Transverse colon (tissue), 4 donors: Measurements from ENCODE around the gene RNU5D-1. TPM values are rescaled to one million over a fixed set of nuclear protein-coding genes. Genes with fewer than 3 reads are reported as not detected.

Experiments used
- DNase-seq: peaks from one replicate; pipeline ENCODE4 v3.0.0-alpha.2; 2019
- H3K27ac ChIP-seq, 4 donors: fragments of 200-600 bp; sonication (generic); 2 replicates each; pipeline ENCODE4 v1.5.1; 2016 to 2018; ENCODE audit warnings: inconsistent platforms in 4 of 4
- H3K27me3 ChIP-seq: fragments of 200-600 bp; sonication (generic); 2 replicates; pipeline ENCODE4 v1.5.1; 2017; ENCODE audit warnings: inconsistent platforms
- H3K36me3 ChIP-seq, 4 donors: fragments of 200-600 bp; sonication (generic); 2 replicates each; pipeline ENCODE4 v1.5.1; 2017 to 2019; ENCODE audit warnings: inconsistent platforms in 4 of 4
- H3K4me1 ChIP-seq, 4 donors: fragments of 200-600 bp; sonication (generic); 2 replicates each; pipeline ENCODE4 v1.5.1; 2017 to 2020; ENCODE audit warnings: inconsistent platforms in 4 of 4
- H3K4me3 ChIP-seq, 4 donors: fragments of 200-600 bp; sonication (generic); 1 replicate in 1 of 4; 2 replicates in 3 of 4; pipeline versions ENCODE4 v1.5.1 to v1.6.1; 2017 to 2019; ENCODE audit warnings: inconsistent platforms in 4 of 4
- H3K9me3 ChIP-seq, 2 donors: fragments of 200-600 bp; sonication (generic); 2 replicates each; pipeline ENCODE4 v1.5.1; 2017 to 2019; ENCODE audit warnings: inconsistent platforms in 2 of 2
- CTCF ChIP-seq, 5 experiments: fragments of 200-600 bp in 3 of 5; fragments of 450-650 bp in 2 of 5; sonication (generic) in 3 of 5; IDR thresholded peaks; 1 replicate in 2 of 5; 2 replicates in 3 of 5; pipeline ENCODE4 v1.5.1; 2016 to 2017; ENCODE audit warnings: antibody characterized with exemption in 5 of 5, inconsistent platforms in 3 of 5, mild to moderate bottlenecking in 2 of 5, moderate library complexity in 1 of 5
- EP300 ChIP-seq: sonication (generic); formaldehyde crosslinking; IDR thresholded peaks from one replicate; pipeline ENCODE4 v1.6.1; 2017; ENCODE audit warnings: antibody characterized with exemption, low read depth
- POLR2A ChIP-seq: fragments of 450-650 bp; IDR thresholded peaks from one replicate; pipeline ENCODE4 v1.6.1; 2016; ENCODE audit warnings: antibody characterized with exemption, mild to moderate bottlenecking, moderate library complexity
- POLR2AphosphoS5 ChIP-seq, 3 donors: sonication (generic); formaldehyde crosslinking; IDR thresholded peaks; one replicate each; pipeline ENCODE4 v1.6.1; 2016; ENCODE audit warnings: antibody characterized with exemption in 3 of 3
- WGBS, 2 donors: methylation state at CpG; one replicate each; pipeline ENCODE4 v1.1.5; 2018; ENCODE audit warnings: low coverage in 1 of 2; 5-methylcytosine and 5-hydroxymethylcytosine counted together
- in situ Hi-C, 4 donors: fragments of 200-750 bp; cut with MboI; loops; one replicate each; pipeline versions ENCODE4 v1.15.0 to v1.15.1; 2017; ENCODE audit warnings: low sequenced_read_pairs in 3 of 4, low pct_ligation_motif_present in 1 of 4, low pct_unique_long_range_greater_than_20kb in 1 of 4
- intact Hi-C: fragments of 100-400 bp; cut with DNase I; formaldehyde crosslinking; loops from one replicate; pipeline ENCODE4 v1.15.1; 2023; ENCODE audit warnings: low total_unique reads
- total RNA-seq, 4 donors: library from RNA; depleted of rRNA; stranded (reverse); fragments of >200 nt; gene quantifications; one replicate each; pipeline ENCODE4 v1.1.0, GENCODE V29; 2016

The RNU5D-1 gene
- total RNA-seq, 4 donors from 2014 or later = not detected

GRCh38 chr1:44719318-44719717 lies 11.7 kb downstream of the RNU5D-1 start:
- TF ChIP-seq POLR2AphosphoS5 (IDR thresholded peaks at IDR 0.05) = no peak
- TF ChIP-seq POLR2A = no peak
- no peak for TF ChIP-seq EP300
- TF ChIP-seq CTCF (IDR thresholded peaks at IDR 0.05) = no peak
- intact Hi-C loops (no loop called here), in situ Hi-C loops (no loop called here)
- H3K27me3 ChIP-seq = no peaks in the 10 kb centered on the region
- no peaks in the 10 kb centered on the region for H3K9me3 ChIP-seq
- H3K4me1 ChIP-seq = peaks cover 0 to 17% (median 2%) of the 10 kb centered on the region in 4 donors
- H3K4me3 ChIP-seq = no peak overlapping the region
- WGBS, 2 donors = 75 to 79% methylated on average over 2 to 5 of the region's 5 CpGs
- no peaks in the 10 kb centered on the region for H3K36me3 ChIP-seq
- DNase-seq = no peak
- H3K27ac ChIP-seq = no peak overlapping the region

GRCh38 chr1:44718091-44718490 lies 12.9 kb downstream of the RNU5D-1 start:
- in situ Hi-C loops (no loop called here), intact Hi-C loops (no loop called here)
- no peak overlapping the region for H3K27ac ChIP-seq
- no peaks in the 10 kb centered on the region for H3K36me3 ChIP-seq
- H3K27me3 ChIP-seq = no peaks in the 10 kb centered on the region
- DNase-seq = no peak
- H3K9me3 ChIP-seq = no peaks in the 10 kb centered on the region
- peaks cover 0 to 17% (median 2%) of the 10 kb centered on the region in 4 donors for H3K4me1 ChIP-seq
- H3K4me3 ChIP-seq = no peak overlapping the region
- 82% methylated on average over 6 of the region's 6 CpGs; no CpG with 5 or more reads in 1 of the 2 donors for WGBS, 2 donors
- TF ChIP-seq CTCF (IDR thresholded peaks at IDR 0.05) = no peak
- TF ChIP-seq POLR2A = no peak
- no peak for TF ChIP-seq EP300
- TF ChIP-seq POLR2AphosphoS5 (IDR thresholded peaks at IDR 0.05) = no peak

GRCh38 chr1:44717653-44718052 lies 13.3 kb downstream of the RNU5D-1 start:
- intact Hi-C loops (no loop called here), in situ Hi-C loops (no loop called here)
- H3K27ac ChIP-seq = no peak overlapping the region
- no peaks in the 10 kb centered on the region for H3K9me3 ChIP-seq
- no peak for DNase-seq
- peaks cover 0 to 17% (median 2%) of the 10 kb centered on the region in 4 donors for H3K4me1 ChIP-seq
- WGBS, 2 donors = 31 to 67% methylated on average over 1 of the region's 1 CpG
- no peaks in the 10 kb centered on the region for H3K27me3 ChIP-seq
- TF ChIP-seq EP300 (no peak), CTCF (IDR thresholded peaks at IDR 0.05) (no peak), POLR2AphosphoS5 (IDR thresholded peaks at IDR 0.05) (no peak), POLR2A (no peak)
- H3K36me3 ChIP-seq = no peaks in the 10 kb centered on the region
- H3K4me3 ChIP-seq = no peak overlapping the region

GRCh38 chr1:44717156-44717555 lies 13.8 kb downstream of the RNU5D-1 start:
- no peak for DNase-seq
- no peaks in the 10 kb centered on the region for H3K9me3 ChIP-seq
- TF ChIP-seq CTCF (IDR thresholded peaks at IDR 0.05) (no peak), EP300 (no peak), POLR2AphosphoS5 (IDR thresholded peaks at IDR 0.05) (no peak), POLR2A (no peak)
- peaks cover 0 to 13% (median 2%) of the 10 kb centered on the region in 4 donors for H3K4me1 ChIP-seq
- H3K27ac ChIP-seq = no peak overlapping the region
- intact Hi-C loops (no loop called here), in situ Hi-C loops (no loop called here)
- no peaks in the 10 kb centered on the region for H3K36me3 ChIP-seq
- WGBS, 2 donors = 88% methylated on average over 4 of the region's 4 CpGs; no CpG with 5 or more reads in 1 of the 2 donors
- H3K4me3 ChIP-seq = no peak overlapping the region
- no peaks in the 10 kb centered on the region for H3K27me3 ChIP-seq
